Activated CD4-positive, alpha-beta memory T cell treated with anti-CD3 and anti-CD28 coated beads, Interleukin-2, amount 10 ng/mL, durations not matched to agents 7 days and 5 days (primary cell): ENCODE results near the gene MASP1. TPM values are rescaled to one million over a fixed set of nuclear protein-coding genes. Genes with fewer than 3 reads are reported as not detected.
"Not testable (repeated sequence)": the region's sequence is repeated elsewhere in the genome, so short reads cannot be mapped to it uniquely, and the experiment has no call there.

ENCODE experiments used
- CTCF ChIA-PET: fragments of 350-600 bp; sonication (Branson Sonifier 250); formaldehyde crosslinking; loops from one replicate; lab custom pipeline; 2021; ENCODE audit warnings: antibody characterized with exemption, inconsistent platforms; lab: Charles Lee
- POLR2A ChIA-PET: fragments of 350-600 bp; sonication (Branson Sonifier 250); formaldehyde crosslinking; loops from one replicate; lab custom pipeline; 2021; ENCODE audit warnings: antibody characterized with exemption; lab: Charles Lee
- DNase-seq: peaks from one replicate; pipeline ENCODE4 v3.0.0-alpha.2; 2020
- H3K27ac Mint-ChIP-seq: one replicate; pipeline ENCODE4 v1.8.0; 2021; ENCODE audit warnings: mild to moderate bottlenecking, mixed read lengths
- H3K27me3 Mint-ChIP-seq: one replicate; pipeline ENCODE4 v1.8.0; 2021; ENCODE audit warnings: mixed read lengths
- H3K36me3 Mint-ChIP-seq: one replicate; pipeline ENCODE4 v1.8.0; 2021; ENCODE audit warnings: low read depth, mixed read lengths
- H3K4me1 Mint-ChIP-seq: one replicate; pipeline ENCODE4 v1.8.0; 2021; ENCODE audit warnings: mixed read lengths
- H3K4me3 Mint-ChIP-seq: one replicate; pipeline ENCODE4 v1.8.0; 2021; ENCODE audit warnings: mild to moderate bottlenecking, mixed read lengths
- H3K9me3 Mint-ChIP-seq: one replicate; pipeline ENCODE4 v1.8.0; 2021; ENCODE audit warnings: mixed read lengths
- total RNA-seq, 2 experiments: library from RNA; stranded (reverse); gene quantifications; one replicate each; pipeline ENCODE4 v1.2.3, GENCODE V29; 2021

Gene MASP1
- total RNA-seq, 2 experiments from 2014 or later, result not detected

DNA sequence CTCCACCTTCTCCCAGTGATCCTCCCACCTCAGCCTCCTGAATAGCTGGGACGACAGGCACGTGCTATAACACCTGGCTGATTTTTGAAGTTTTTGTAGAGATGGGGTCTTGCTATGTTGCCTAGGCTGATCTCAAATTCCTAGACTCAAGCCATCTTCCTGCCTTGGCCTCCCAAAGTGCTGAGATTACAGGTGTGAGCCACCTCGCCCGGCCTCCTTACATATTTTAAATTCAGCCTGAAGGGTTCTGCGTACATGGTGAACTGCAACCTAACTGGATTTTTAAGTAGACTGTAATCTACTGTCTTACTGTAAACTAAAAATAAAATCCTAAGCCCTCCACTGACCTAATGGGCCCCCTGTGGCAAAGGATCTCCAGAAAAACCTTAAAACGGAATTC lies 34.1 kb downstream of the MASP1 start:
- H3K4me1 Mint-ChIP-seq, result no peaks in the 10 kb centered on the region
- ChIA-PET POLR2A (no interaction called here), CTCF (no interaction called here)
- no peaks in the 10 kb centered on the region for H3K36me3 Mint-ChIP-seq
- H3K9me3 Mint-ChIP-seq, result no peaks in the 10 kb centered on the region
- no peak overlapping the region for H3K27ac Mint-ChIP-seq
- H3K27me3 Mint-ChIP-seq, result peaks cover 29% of the 10 kb centered on the region
- no peak for DNase-seq
- H3K4me3 Mint-ChIP-seq, result no peak overlapping the region

GRCh38 chr3:187256051-187256616 lies 35.4 kb downstream of the MASP1 start:
- no peaks in the 10 kb centered on the region for H3K36me3 Mint-ChIP-seq
- H3K9me3 Mint-ChIP-seq, result no peaks in the 10 kb centered on the region
- CTCF ChIA-PET, result interaction anchor here (1.0 kb wide), 1 partner anchor 35 kb away, joined by 6 read pairs; no protein-coding TSS in a partner anchor
- H3K4me3 Mint-ChIP-seq, result no peak overlapping the region
- no peak overlapping the region for H3K27ac Mint-ChIP-seq
- DNase-seq, result no peak
- H3K27me3 Mint-ChIP-seq, result peaks cover 21% of the 10 kb centered on the region
- POLR2A ChIA-PET, result no interaction called here
- no peaks in the 10 kb centered on the region for H3K4me1 Mint-ChIP-seq

DNA sequence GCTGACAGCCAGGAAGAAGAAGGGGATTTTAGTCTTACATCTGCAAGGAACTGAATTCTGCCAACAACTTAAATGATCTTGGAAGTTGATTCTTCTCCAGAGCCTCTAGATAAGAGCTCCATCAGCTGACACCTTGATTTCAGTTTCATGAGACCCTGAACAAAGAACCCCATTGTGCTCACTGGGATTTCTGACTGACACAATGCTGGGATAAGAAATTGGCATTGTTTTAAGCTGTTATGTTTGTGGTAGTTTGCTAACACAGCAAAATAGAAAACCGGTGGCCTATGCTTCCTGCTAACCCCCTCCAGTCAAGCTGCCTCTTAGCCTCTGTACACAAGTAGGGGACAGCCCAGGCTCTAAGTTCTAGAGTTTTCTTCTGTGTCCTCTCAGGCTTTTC lies 36.2 kb downstream of the MASP1 start:
- H3K9me3 Mint-ChIP-seq, result no peaks in the 10 kb centered on the region
- H3K4me1 Mint-ChIP-seq, result no peaks in the 10 kb centered on the region
- no peak for DNase-seq
- H3K36me3 Mint-ChIP-seq, result no peaks in the 10 kb centered on the region
- H3K27me3 Mint-ChIP-seq, result peaks cover 17% of the 10 kb centered on the region
- no peak overlapping the region for H3K27ac Mint-ChIP-seq
- POLR2A ChIA-PET, result no interaction called here
- CTCF ChIA-PET, result interaction anchor here (1.0 kb wide), 1 partner anchor 35 kb away, joined by 6 read pairs; no protein-coding TSS in a partner anchor
- no peak overlapping the region for H3K4me3 Mint-ChIP-seq

- Mint-ChIP-seq H3K36me3 (no peaks in the 10 kb centered on the region), H3K9me3 (no peaks in the 10 kb centered on the region), H3K4me3 (no peak overlapping the region), H3K4me1 (peaks cover 4% of the 10 kb centered on the region), H3K27ac (no peak overlapping the region), H3K27me3 (peaks cover 8% of the 10 kb centered on the region)
- ChIA-PET POLR2A (no interaction called here), CTCF (no interaction called here)
- no peak for DNase-seq
Observed at GRCh38 chr3:187252311-187252710, 39.2 kb downstream of the MASP1 start.

DNA sequence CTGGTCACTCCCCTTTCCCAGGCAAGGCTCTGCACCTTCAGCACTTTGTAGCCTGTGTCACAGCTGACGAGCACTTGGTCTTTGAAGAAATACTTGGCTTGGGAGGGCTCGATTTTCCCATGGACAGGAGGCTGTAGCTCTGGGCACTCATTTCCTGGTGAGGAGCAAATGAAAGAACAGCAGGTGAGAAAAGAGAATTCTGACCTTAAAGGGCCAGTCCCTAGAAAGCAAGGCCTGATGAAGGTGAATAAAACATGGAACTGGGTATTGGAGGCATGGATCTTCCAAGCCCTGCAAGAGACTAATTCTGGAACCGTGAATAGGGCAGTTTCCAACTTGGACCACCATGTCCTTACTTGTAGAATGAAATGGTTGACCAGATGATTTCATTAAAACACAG lies 39.9 kb downstream of the MASP1 start:
- no peaks in the 10 kb centered on the region for H3K36me3 Mint-ChIP-seq
- H3K4me3 Mint-ChIP-seq, result no peak overlapping the region
- H3K27ac Mint-ChIP-seq, result no peak overlapping the region
- ChIA-PET CTCF (no interaction called here), POLR2A (no interaction called here)
- peaks cover 9% of the 10 kb centered on the region for H3K4me1 Mint-ChIP-seq
- peaks cover 10% of the 10 kb centered on the region for H3K27me3 Mint-ChIP-seq
- no peaks in the 10 kb centered on the region for H3K9me3 Mint-ChIP-seq
- DNase-seq, result no peak

- DNase-seq, result no peak
- Mint-ChIP-seq H3K27me3 (peaks cover 11% of the 10 kb centered on the region), H3K36me3 (no peaks in the 10 kb centered on the region), H3K4me1 (peaks cover 9% of the 10 kb centered on the region), H3K27ac (no peak overlapping the region), H3K4me3 (no peak overlapping the region), H3K9me3 (no peaks in the 10 kb centered on the region)
- ChIA-PET POLR2A (no interaction called here), CTCF (no interaction called here)
Observed at GRCh38 chr3:187247398-187247797, 44.1 kb downstream of the MASP1 start.

DNA sequence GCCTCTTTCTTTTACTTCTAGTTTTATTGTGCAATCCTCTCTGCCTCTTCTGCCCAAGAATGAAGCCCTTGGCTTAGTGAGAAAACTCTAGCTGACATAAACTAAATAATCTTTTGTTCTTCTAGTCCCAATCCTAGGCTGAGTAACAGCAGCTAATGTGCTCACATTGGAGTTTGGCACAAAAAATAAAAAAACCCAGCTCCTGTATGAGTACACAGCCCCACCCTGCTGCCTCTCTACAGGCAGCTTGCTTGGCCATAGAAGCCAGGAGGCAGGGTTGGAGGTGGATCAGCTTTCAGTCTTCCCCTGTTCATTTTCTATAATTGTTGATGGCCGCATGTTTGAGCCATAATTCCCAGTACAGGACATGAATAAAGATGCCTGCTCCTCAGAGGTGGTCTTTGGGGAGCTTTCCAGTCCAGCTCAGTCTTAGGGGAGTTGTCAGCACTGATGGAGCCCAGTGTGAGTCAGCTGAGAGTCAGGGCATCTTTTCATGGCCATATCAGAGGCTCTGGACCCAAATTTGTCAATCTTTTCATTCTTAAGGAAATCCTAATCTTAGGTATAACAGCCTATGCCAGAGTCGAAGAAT lies 47.5 kb downstream of the MASP1 start:
- CTCF ChIA-PET, result no interaction called here

DNA sequence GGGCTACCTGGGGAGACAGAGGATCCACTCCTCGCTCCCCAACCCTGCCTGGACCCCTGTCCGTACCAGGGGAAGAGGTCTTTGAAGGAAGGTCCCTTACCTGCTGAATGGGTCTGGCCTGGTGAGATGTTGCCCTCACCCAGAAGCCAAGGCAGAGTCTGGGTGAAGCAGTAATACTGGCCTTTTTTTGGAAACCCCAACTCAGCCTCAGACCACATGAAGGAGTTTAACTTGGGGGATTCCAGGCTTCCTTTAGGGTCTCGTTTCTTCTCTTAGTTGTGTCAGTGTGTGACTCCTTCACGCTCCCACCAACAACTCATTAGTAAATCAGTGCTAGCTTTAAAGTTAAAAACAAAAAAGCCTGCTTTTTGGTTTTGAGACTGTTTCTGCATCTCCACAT lies 48.6 kb downstream of the MASP1 start:
- peaks cover 9% of the 10 kb centered on the region for H3K4me1 Mint-ChIP-seq
- no peaks in the 10 kb centered on the region for H3K36me3 Mint-ChIP-seq
- H3K9me3 Mint-ChIP-seq, result no peaks in the 10 kb centered on the region
- no peak overlapping the region for H3K4me3 Mint-ChIP-seq
- H3K27ac Mint-ChIP-seq, result no peak overlapping the region
- no peak for DNase-seq
- CTCF ChIA-PET, result no interaction called here
- POLR2A ChIA-PET, result no interaction called here
- peaks cover 10% of the 10 kb centered on the region for H3K27me3 Mint-ChIP-seq

More for the DNA sequence above, 47.5 kb downstream of the MASP1 start:
- Mint-ChIP-seq H3K27me3 (peaks cover 12% of the 10 kb centered on the region), H3K36me3 (no peaks in the 10 kb centered on the region), H3K27ac (no peak overlapping the region), H3K9me3 (no peaks in the 10 kb centered on the region), H3K4me3 (no peak overlapping the region), H3K4me1 (peaks cover 9% of the 10 kb centered on the region)
- POLR2A ChIA-PET, result no interaction called here
- DNase-seq, result no peak

DNA sequence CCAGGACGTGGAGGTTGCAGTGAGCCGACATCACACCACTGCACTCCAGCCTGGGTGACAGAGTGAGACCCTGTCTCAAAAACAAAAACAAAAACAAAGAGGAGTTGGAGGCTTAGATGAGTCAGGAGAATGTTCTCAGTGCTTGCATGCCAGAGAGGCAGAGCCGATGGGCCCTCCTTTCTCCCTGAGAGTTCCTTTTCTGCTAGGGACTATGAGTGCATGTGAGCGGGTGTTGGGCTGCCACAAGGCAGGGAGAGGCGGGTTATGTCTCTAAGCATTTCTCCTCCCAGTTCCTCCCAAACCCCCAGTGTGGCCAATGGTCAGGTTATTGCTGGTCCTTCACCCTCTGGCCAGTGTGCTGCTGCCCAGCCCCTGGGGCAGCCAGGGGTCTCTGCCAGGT lies 49.1 kb downstream of the MASP1 start:
- Mint-ChIP-seq H3K27ac (no peak overlapping the region), H3K9me3 (no peaks in the 10 kb centered on the region), H3K36me3 (no peaks in the 10 kb centered on the region), H3K4me1 (peaks cover 7% of the 10 kb centered on the region), H3K27me3 (peaks cover 10% of the 10 kb centered on the region), H3K4me3 (no peak overlapping the region)
- POLR2A ChIA-PET, result no interaction called here
- CTCF ChIA-PET, result no interaction called here
- no peak for DNase-seq

DNA sequence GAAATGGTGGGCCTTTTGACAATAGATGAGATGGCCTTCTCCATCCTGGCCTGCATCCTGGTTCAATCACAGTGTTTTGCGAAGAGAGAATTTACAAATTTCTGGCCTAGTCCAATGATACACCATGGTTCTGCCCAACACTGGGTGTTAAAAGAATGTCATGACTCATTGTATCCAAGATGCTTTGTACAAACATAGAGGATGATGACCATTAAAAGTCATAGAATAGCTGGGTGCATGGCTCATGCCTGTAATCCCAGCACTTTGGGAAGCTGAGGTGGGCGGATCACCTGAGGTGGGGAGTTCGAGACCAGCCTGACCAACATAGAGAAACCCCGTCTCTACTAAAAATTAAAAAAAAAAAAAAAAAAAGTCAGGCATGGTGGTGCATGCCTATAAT lies 52.7 kb downstream of the MASP1 start:
- DNase-seq, CTCF ChIA-PET, POLR2A ChIA-PET, H3K4me3 Mint-ChIP-seq, H3K9me3 Mint-ChIP-seq, H3K27me3 Mint-ChIP-seq, H3K36me3 Mint-ChIP-seq, H3K27ac Mint-ChIP-seq, H3K4me1 Mint-ChIP-seq: not testable (repeated sequence)

DNA sequence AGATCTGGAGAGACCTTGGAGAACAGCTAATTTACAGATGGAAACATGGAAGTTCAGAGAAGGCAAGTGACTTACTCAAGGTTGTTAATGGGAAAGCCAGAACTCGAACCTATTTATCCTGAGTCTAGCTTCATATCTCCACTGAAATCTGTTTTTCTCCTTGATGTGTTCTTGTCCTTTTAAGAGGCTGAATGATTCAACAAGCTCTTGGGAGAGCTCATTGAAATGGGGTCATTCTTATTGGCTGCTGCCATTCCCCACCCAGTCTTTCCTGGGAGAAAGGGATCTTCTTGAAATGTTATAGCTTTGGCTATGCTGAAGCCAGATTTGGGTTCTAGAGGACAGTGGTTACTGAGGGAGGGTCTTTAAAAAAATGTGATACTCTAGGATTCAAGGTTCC lies 53.3 kb downstream of the MASP1 start:
- CTCF ChIA-PET, result interaction anchor here (0.6 kb wide), 1 partner anchor 441 kb away, joined by 4 read pairs; no protein-coding TSS in a partner anchor
- Mint-ChIP-seq H3K9me3 (no peaks in the 10 kb centered on the region), H3K4me1 (no peaks in the 10 kb centered on the region)

GRCh38 chr3:187237741-187238140 lies 53.8 kb downstream of the MASP1 start:
- Mint-ChIP-seq H3K27ac (no peak overlapping the region), H3K4me3 (no peak overlapping the region), H3K9me3 (no peaks in the 10 kb centered on the region), H3K4me1 (no peaks in the 10 kb centered on the region), H3K36me3 (no peaks in the 10 kb centered on the region), H3K27me3 (peaks cover 1% of the 10 kb centered on the region)
- CTCF ChIA-PET, result interaction anchor here (0.6 kb wide), 1 partner anchor 442 kb away, joined by 4 read pairs; no protein-coding TSS in a partner anchor
- POLR2A ChIA-PET, result no interaction called here
- no peak for DNase-seq

More for the DNA sequence above, 53.3 kb downstream of the MASP1 start:
- POLR2A ChIA-PET, result no interaction called here
- no peak overlapping the region for H3K4me3 Mint-ChIP-seq
- no peak for DNase-seq
- H3K36me3 Mint-ChIP-seq, result no peaks in the 10 kb centered on the region
- H3K27me3 Mint-ChIP-seq, result peaks cover 1% of the 10 kb centered on the region
- H3K27ac Mint-ChIP-seq, result no peak overlapping the region

- no peak for DNase-seq
- peaks cover 1% of the 10 kb centered on the region for H3K27me3 Mint-ChIP-seq
- H3K4me1 Mint-ChIP-seq, result no peaks in the 10 kb centered on the region
- H3K9me3 Mint-ChIP-seq, result no peaks in the 10 kb centered on the region
- H3K27ac Mint-ChIP-seq, result no peak overlapping the region
- POLR2A ChIA-PET, result no interaction called here
- CTCF ChIA-PET, result interaction anchor here (0.6 kb wide), 1 partner anchor 17 kb away, joined by 3 read pairs; no protein-coding TSS in a partner anchor
- H3K4me3 Mint-ChIP-seq, result no peak overlapping the region
- no peaks in the 10 kb centered on the region for H3K36me3 Mint-ChIP-seq
Observed at GRCh38 chr3:187236962-187237361, 54.6 kb downstream of the MASP1 start.

DNA sequence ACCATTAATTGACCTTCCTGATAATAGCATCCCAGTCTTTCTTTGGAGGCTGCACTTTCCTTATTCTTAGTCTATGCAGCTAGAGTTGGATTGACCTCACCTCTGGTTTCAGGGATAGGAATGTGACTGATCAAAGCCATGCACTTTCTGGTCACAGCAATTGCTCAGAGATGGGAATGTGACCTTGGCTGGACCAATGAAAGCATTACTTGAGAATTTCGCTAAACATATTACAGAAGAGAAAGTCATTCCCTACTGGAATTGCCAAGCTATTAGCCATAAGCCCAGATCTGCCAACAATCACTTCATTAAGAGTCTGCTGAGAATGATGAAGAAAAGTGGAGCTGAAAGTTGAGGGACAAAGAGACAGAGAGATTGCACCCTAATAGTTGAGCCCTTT lies 61.5 kb downstream of the MASP1 start:
- H3K27ac Mint-ChIP-seq, result no peak overlapping the region
- ChIA-PET POLR2A (no interaction called here), CTCF (interaction anchor here (1.8 kb wide), 1 partner anchor 10 kb away, joined by 7 read pairs; no protein-coding TSS in a partner anchor)
- DNase-seq, result no peak
- no peak overlapping the region for H3K4me3 Mint-ChIP-seq
- H3K36me3 Mint-ChIP-seq, result no peaks in the 10 kb centered on the region
- H3K4me1 Mint-ChIP-seq, result no peaks in the 10 kb centered on the region
- peaks cover 14% of the 10 kb centered on the region for H3K27me3 Mint-ChIP-seq
- no peaks in the 10 kb centered on the region for H3K9me3 Mint-ChIP-seq
